GM18526 (cell line): ENCODE results near the gene EXOC3L1.
A peak's percentile ranks its signal among the peaks of the same experiment; 100 is the strongest.

Source experiments
- POLR2A ChIP-seq: IDR thresholded peaks from 3 replicates; pipeline ENCODE4 v1.6.1; 2011; ENCODE audit not compliant: insufficient read length; ENCODE audit errors: extremely low read depth

EXOC3L1 gene

DNA sequence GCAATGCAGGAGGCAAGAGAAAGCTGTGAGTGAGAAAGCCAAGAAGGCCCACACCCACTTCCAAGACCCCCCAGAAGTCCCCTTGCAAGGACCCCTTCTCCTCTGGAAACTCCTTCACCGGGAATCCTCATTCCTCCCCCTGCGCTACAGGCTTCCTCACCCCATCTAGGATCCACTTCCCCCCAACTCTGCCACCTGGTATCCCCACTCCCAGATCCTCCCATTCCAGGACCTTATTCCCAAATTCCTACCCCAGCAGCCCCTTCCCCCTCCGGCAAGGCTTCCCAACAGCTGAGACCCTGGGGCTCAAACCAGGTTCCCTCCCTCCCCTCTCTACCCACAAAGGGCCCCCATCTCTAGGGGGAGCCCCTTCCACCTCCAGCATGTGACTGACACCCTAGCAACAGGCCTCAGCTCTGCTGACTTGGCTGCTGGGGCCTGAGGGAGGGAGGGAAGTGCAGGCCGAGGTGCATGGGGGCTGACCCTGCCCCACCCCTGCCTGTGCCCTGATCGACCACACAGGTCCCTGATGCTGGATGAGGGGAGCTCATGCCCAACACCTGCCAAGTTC, 23.3 kb downstream of the EXOC3L1 start:
- no peak for TF ChIP-seq POLR2A

- TF ChIP-seq POLR2A: no peak
These were observed 23.8 kb downstream of the EXOC3L1 start for GRCh38 chr16:67166110-67166547.

GRCh38 chr16:67165121-67166078, 24.5 kb downstream of the EXOC3L1 start:
- TF ChIP-seq POLR2A: no peak

DNA sequence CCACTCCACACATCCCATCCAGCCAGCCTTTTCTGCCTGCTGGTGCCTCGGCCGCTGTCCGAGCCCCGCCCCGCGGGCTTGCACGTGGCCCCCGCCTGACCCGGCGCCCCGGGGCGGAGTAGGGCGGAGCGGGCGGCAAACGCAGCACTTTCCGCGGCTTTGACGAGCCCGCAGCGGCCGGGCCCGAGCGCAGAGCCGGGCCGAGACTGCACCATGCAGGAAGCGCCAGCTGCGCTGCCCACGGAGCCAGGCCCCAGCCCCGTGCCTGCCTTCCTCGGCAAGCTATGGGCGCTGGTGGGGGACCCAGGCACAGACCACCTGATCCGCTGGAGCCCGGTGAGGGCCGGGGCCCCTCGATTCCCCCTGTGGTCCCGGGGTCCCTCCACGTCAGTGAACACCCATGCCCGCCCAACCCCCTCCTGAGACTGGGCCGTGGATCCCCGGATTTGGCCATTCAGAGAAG, 25.3 kb downstream of the EXOC3L1 start, which contains the start of gene HSF4:
Gene HSF4, plus strand, starts transcription at position 147 of the 463 bp plus-strand sequence. Its CDS starts 67 bp downstream, at position 214.
- no peak for TF ChIP-seq POLR2A

GRCh38 chr16:67163999-67164558, 25.9 kb downstream of the EXOC3L1 start:
- no peak for TF ChIP-seq POLR2A

DNA sequence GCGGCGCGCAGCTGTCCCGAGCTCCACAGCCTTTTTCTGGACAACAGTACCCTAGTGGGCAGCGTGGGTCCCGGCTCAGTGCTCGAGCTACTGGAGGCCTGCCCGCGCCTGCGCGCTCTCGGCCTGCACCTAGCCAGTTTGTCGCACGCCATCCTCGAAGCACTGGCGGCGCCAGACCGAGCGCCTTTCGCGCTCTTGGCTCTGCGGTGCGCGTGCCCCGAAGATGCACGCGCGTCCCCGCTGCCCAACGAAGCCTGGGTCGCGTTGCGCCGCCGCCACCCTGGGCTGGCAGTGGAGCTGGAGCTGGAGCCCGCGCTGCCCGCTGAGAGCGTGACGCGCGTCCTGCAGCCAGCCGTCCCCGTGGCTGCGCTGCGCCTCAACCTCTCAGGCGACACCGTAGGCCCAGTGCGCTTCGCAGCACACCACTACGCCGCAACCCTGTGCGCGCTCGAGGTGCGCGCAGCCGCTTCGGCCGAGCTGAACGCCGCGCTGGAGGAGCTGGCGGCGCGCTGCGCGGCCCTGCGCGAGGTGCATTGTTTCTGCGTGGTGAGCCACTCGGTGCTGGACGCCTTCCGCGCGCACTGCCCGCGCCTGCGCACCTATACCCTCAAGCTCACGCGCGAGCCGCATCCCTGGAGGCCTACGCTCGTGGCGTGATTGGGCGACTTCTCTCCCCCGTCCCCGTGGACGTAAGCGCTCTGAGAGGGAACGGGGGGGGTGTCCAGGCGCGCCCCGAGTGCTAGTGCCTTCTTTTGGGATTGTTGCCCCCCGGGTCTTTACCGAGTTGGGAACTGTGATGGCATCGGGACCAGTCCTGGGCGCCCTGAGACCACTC, 26.6 kb downstream of the EXOC3L1 start:
- TF ChIP-seq POLR2A: no peak

GRCh38 chr16:67162506-67163163, 27.3 kb downstream of the EXOC3L1 start:
- no peak for TF ChIP-seq POLR2A

DNA sequence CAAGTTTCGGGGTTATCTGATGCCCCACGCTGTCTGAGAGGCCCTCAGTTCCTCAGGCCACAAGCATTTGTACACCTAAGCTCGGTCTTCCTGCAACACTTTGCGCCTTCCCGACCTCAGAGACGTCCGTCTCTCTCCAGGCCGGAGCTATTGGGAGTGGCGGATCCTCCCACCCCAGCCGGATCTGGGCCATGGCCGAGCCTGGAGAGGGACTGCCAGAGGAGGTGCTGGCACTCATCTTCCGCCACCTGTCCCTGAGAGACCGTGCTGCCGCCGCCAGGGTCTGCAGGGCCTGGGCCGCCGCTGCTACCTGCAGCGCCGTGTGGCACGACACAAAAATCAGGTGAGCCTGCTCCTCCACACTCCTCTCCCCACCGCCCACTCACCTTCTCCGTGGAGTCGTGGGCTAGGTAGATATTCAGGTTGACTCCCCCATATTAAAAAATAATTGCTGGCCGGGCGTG, 28.3 kb downstream of the EXOC3L1 start:
- TF ChIP-seq POLR2A: no peak

DNA sequence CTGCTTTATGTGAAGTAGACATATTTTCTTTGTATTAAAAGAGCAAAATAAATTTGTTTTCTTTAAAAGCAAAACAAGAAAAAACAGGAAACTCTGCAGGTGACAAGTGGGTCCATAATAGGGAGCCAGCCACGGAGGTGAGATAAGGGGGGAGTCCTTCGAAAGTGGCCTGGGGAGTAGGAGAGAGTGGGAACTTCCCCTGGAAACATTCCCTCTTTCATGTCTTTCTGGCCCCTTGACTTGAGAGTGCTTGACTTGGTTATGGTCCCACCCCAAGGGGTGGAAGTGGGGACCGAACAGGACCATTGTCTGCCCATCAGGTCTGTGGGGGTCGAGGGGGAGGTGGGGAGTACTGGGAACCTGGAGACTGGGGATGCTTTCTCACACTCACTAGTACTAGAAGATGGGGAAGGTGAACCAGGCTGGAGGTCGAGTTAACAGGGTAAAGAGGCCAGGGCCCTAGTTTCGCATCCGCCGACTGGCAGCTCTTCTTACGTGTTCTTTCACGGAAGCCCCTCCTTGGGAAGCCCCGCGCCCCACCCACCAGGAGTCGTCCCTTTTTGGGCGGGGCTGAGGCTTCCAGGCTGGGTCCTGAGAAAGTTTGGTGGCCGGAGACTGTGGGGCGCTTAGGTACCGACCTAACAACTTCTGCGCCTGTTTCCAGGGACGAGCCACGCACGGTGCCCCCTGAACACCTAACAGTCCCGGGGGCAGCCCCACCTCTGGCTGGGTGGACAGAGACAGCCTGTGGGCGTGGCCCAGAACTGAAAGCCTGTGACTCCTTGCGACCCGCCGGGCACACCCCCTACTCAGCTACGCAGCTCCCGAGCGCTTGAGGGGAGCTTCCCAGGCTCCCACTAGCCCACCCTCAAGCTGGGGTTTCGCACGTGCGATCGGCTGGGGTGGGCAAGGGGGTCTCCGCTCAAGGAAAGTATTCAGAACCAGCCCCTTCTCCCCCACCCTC, 31.0 kb downstream of the EXOC3L1 start:
- TF ChIP-seq POLR2A: peak; percentile 36

DNA sequence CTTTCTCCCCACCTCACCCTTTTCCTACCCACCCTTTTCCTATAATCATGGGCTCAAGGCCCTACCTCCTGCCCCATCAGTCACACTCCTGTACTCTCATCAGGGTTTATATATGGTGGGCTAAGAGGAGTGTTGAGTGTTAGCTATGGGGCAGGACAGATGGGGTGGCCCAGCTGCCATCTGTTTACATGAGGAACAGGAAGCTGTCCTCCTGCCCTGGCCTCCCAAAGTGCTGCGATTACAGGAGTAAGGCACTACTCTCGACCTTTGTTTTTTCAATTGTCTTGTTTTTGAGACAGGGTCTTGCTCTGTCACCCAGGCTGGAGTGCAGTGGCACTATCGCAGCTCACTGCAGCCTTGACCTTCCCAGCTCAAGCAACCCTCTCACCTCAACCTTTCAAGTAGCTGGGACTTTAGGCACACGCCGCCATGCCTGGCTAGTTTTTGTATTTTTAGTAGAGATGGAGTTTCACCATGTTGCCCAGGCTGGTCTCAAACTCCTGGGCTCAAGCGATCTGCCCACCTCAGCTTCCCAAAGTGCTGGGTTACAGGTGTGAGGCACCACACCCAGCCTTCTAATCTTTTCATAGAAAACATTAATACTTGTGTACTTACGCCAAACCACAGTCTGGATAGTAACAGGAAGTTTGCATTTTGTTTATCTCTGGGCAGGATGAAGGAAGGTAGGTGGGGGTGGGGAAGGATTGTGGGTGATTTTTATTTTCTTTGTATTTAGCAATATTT, 31.9 kb downstream of the EXOC3L1 start:
- TF ChIP-seq POLR2A: no peak

DNA sequence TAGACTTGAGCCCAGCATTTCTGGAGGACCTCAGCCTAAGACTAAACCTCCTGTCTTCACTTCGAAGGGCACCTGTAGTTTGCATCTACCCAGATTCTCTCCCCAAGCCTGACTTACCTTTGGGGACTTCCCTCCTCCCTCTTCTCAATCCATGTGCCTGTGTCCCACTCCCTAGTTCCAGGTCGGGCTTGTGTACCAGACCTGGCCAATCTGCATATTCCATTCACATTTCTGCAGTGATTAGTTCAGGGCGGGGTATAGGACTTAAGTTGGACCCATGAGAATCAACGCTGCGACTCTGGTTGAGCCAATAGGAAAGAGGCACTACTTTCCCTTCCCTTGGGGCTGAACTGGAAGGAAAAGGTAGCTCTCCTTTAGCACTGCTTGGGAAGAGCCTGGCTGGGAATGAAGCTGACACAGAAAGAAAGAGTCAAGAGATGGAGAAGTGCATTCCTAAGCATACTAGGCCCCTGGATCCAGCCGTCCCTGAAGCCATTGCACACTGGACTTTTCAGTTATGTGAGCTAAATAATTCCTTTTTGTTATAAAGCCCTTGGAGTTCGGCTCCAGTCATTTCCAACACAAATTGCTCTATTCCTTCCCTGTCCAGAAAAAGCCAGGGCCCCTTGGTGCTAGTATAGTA, 32.7 kb downstream of the EXOC3L1 start:
- no peak for TF ChIP-seq POLR2A
